GM23338 (cell line): ENCODE measurements around the gene WDR77. TPM values are rescaled to one million over a fixed set of nuclear protein-coding genes. Genes with fewer than 3 reads are reported as not detected.

ENCODE experiments used
- ATAC-seq: fragments of 200-7000 bp; cut with Tn5 transposase; 3 replicates; pipeline ENCODE4 v1.9.1; 2020
- DNase-seq: peaks from one replicate; pipeline ENCODE4 v3.0.0-alpha.2; 2015; ENCODE audit warnings: low spot score
- H2AFZ ChIP-seq: fragments of 200-600 bp; sonication (generic); 2 replicates; pipeline ENCODE4 v1.8.0; 2016; ENCODE audit warnings: antibody characterized with exemption, mild to moderate bottlenecking, moderate library complexity
- H3F3A ChIP-seq: fragments of 200-600 bp; sonication (generic); replicated peaks from 2 replicates; pipeline ENCODE4 v1.8.0; 2017; ENCODE audit warnings: antibody characterized with exemption, mixed run types, low read depth
- H3K27ac ChIP-seq: fragments of 200-600 bp; sonication (generic); 2 replicates; pipeline ENCODE4 v1.6.1; 2016; ENCODE audit warnings: low read depth
- H3K27me3 ChIP-seq: fragments of 200-600 bp; sonication (generic); 2 replicates; pipeline ENCODE4 v1.8.0; 2016; ENCODE audit warnings: mild to moderate bottlenecking, mixed run types, moderate library complexity; ENCODE audit not compliant: insufficient read depth
- H3K36me3 ChIP-seq: fragments of 200-600 bp; sonication (generic); 2 replicates; pipeline ENCODE4 v1.8.0; 2016; ENCODE audit warnings: mild to moderate bottlenecking; ENCODE audit not compliant: insufficient read depth
- H3K4me1 ChIP-seq: fragments of 200-600 bp; sonication (generic); 2 replicates; pipeline ENCODE4 v1.8.0; 2016; ENCODE audit warnings: mild to moderate bottlenecking, moderate library complexity; ENCODE audit not compliant: insufficient read depth
- H3K4me2 ChIP-seq: fragments of 200-600 bp; sonication (generic); 2 replicates; pipeline ENCODE4 v1.7.1; 2017; ENCODE audit warnings: mixed run types
- H3K4me3 ChIP-seq: fragments of 200-600 bp; sonication (generic); 2 replicates; pipeline ENCODE4 v1.6.1; 2016; ENCODE audit warnings: mixed run types
- H3K79me2 ChIP-seq: fragments of 200-600 bp; sonication (generic); replicated peaks from 2 replicates; pipeline ENCODE4 v1.8.0; 2017; ENCODE audit warnings: mild to moderate bottlenecking; ENCODE audit not compliant: insufficient read depth
- H3K9me2 ChIP-seq: fragments of 200-600 bp; sonication (generic); 2 replicates; pipeline ENCODE4 v1.8.0; 2017; ENCODE audit not compliant: insufficient read depth
- H4K20me1 ChIP-seq: fragments of 200-600 bp; sonication (generic); replicated peaks from 2 replicates; pipeline ENCODE4 v1.8.0; 2017; ENCODE audit warnings: mild to moderate bottlenecking; ENCODE audit not compliant: insufficient read depth
- H3K27ac Mint-ChIP-seq: 2 replicates; pipeline ENCODE4 v1.8.0; 2020; ENCODE audit warnings: inconsistent platforms, mild to moderate bottlenecking, moderate library complexity, mixed read lengths
- H3K27me3 Mint-ChIP-seq: 3 replicates; pipeline ENCODE4 v1.8.0; 2022; ENCODE audit warnings: low read depth, mild to moderate bottlenecking, moderate library complexity, mixed read lengths, inconsistent platforms; ENCODE audit not compliant: insufficient read depth, poor library complexity
- H3K36me3 Mint-ChIP-seq: 3 replicates; pipeline ENCODE4 v1.8.0; 2021; ENCODE audit warnings: low read depth, mild to moderate bottlenecking, inconsistent platforms, moderate library complexity, mixed read lengths
- H3K4me1 Mint-ChIP-seq: 3 replicates; pipeline ENCODE4 v1.8.0; 2020; ENCODE audit warnings: mild to moderate bottlenecking, inconsistent platforms, mixed read lengths
- H3K4me3 Mint-ChIP-seq: 3 replicates; pipeline ENCODE4 v1.8.0; 2021; ENCODE audit warnings: moderate library complexity, mild to moderate bottlenecking, inconsistent platforms, mixed read lengths
- H3K9me3 Mint-ChIP-seq: 3 replicates; pipeline ENCODE4 v1.8.0; 2020; ENCODE audit warnings: moderate library complexity, mild to moderate bottlenecking, inconsistent platforms, mixed read lengths
- CREB1 ChIP-seq: fragments of 250-450 bp; sonication (Bioruptor Pico); IDR thresholded peaks from 2 replicates; pipeline ENCODE4 v1.5.0; 2020; ENCODE audit warnings: low read depth, mild to moderate bottlenecking, moderate library complexity
- EZH2 ChIP-seq: fragments of 200-600 bp; sonication (generic); IDR thresholded peaks from one replicate; pipeline ENCODE4 v1.8.0; 2017; ENCODE audit warnings: antibody characterized with exemption, mild to moderate bottlenecking, low read depth; ENCODE audit not compliant: unreplicated experiment
- JUNB ChIP-seq: IDR thresholded peaks from one replicate; pipeline ENCODE4 v1.6.1; 2016; ENCODE audit warnings: antibody characterized with exemption; ENCODE audit not compliant: unreplicated experiment
- POLR2AphosphoS5 ChIP-seq: IDR thresholded peaks from 2 replicates; pipeline ENCODE4 v1.6.1; 2016; ENCODE audit warnings: antibody characterized with exemption, low read depth
- STAT1 ChIP-seq: IDR thresholded peaks from one replicate; pipeline ENCODE4 v1.6.1; 2016; ENCODE audit warnings: antibody characterized with exemption; ENCODE audit not compliant: unreplicated experiment
- ZNF114 ChIP-seq: fragments of 250-450 bp; sonication (Bioruptor Pico); IDR thresholded peaks from 2 replicates; pipeline ENCODE4 v1.5.0; 2020; ENCODE audit warnings: mild to moderate bottlenecking, moderate library complexity
- ZNF331 ChIP-seq: fragments of 250-450 bp; sonication (Bioruptor Pico); IDR thresholded peaks from 2 replicates; pipeline ENCODE4 v1.5.0; 2020; ENCODE audit warnings: low read depth, mild to moderate bottlenecking, moderate library complexity
- polyA plus RNA-seq: library from polyadenylated mRNA; unstranded; fragments of >200 nt; fragmentation: Nextera tagmentation; extraction: Ambion mirVana; gene quantifications from 2 replicates; pipeline ENCODE4 v1.2.1, GENCODE V29; 2016
- total RNA-seq: library from RNA; depleted of rRNA; stranded (reverse); fragments of >200 nt; shearing (Covaris generic); gene quantifications from 2 replicates; pipeline ENCODE4 v1.2.3, GENCODE V29; 2014
- TF ChIP-seq, protein P1 (sequence below): fragments of 250-450 bp; sonication (Bioruptor Pico); IDR thresholded peaks from 2 replicates; pipeline ENCODE4 v1.5.0; 2020; ENCODE audit warnings: mild to moderate bottlenecking, moderate library complexity
- TF ChIP-seq, protein P2 (sequence below), 2 experiments: fragments of 200-600 bp in 1 of 2; sonication (generic) in 1 of 2; conservative IDR thresholded peaks; 2 replicates each; pipeline versions ENCODE4 v1.5.1 to v1.6.1; 2016 to 2017; ENCODE audit warnings: antibody characterized with exemption in 2 of 2, low read depth in 2 of 2, mild to moderate bottlenecking in 2 of 2, moderate library complexity in 1 of 2
- TF ChIP-seq, protein P3 (sequence below): IDR thresholded peaks from 2 replicates; pipeline ENCODE4 v1.6.1; 2016; ENCODE audit warnings: antibody characterized with exemption

The WDR77 gene
- total and polyA plus RNA-seq, 2 experiments from 2014 or later, result 85.9 to 111 TPM

DNA sequence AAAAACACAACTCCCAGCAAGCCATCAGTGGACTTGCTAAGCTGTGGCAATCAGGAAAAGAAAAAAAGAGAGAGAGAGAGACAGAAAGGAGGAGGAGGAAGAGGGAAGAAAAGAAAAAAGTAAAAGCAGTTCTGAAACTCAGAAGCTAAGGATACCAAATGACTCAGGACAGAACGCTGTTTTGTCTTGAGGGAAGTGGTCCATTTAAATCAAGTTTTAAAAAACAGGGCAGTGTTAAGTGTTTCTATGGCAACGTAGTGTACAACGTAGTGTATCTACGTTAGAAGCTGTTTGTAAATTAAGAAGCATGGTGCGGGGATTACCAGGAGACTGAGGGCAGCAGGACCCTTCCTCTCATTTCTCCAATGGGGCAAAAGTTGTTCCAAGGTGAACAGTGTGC is 48.5 kb upstream of the WDR77 start (continued):
- TF ChIP-seq, protein P1, sequence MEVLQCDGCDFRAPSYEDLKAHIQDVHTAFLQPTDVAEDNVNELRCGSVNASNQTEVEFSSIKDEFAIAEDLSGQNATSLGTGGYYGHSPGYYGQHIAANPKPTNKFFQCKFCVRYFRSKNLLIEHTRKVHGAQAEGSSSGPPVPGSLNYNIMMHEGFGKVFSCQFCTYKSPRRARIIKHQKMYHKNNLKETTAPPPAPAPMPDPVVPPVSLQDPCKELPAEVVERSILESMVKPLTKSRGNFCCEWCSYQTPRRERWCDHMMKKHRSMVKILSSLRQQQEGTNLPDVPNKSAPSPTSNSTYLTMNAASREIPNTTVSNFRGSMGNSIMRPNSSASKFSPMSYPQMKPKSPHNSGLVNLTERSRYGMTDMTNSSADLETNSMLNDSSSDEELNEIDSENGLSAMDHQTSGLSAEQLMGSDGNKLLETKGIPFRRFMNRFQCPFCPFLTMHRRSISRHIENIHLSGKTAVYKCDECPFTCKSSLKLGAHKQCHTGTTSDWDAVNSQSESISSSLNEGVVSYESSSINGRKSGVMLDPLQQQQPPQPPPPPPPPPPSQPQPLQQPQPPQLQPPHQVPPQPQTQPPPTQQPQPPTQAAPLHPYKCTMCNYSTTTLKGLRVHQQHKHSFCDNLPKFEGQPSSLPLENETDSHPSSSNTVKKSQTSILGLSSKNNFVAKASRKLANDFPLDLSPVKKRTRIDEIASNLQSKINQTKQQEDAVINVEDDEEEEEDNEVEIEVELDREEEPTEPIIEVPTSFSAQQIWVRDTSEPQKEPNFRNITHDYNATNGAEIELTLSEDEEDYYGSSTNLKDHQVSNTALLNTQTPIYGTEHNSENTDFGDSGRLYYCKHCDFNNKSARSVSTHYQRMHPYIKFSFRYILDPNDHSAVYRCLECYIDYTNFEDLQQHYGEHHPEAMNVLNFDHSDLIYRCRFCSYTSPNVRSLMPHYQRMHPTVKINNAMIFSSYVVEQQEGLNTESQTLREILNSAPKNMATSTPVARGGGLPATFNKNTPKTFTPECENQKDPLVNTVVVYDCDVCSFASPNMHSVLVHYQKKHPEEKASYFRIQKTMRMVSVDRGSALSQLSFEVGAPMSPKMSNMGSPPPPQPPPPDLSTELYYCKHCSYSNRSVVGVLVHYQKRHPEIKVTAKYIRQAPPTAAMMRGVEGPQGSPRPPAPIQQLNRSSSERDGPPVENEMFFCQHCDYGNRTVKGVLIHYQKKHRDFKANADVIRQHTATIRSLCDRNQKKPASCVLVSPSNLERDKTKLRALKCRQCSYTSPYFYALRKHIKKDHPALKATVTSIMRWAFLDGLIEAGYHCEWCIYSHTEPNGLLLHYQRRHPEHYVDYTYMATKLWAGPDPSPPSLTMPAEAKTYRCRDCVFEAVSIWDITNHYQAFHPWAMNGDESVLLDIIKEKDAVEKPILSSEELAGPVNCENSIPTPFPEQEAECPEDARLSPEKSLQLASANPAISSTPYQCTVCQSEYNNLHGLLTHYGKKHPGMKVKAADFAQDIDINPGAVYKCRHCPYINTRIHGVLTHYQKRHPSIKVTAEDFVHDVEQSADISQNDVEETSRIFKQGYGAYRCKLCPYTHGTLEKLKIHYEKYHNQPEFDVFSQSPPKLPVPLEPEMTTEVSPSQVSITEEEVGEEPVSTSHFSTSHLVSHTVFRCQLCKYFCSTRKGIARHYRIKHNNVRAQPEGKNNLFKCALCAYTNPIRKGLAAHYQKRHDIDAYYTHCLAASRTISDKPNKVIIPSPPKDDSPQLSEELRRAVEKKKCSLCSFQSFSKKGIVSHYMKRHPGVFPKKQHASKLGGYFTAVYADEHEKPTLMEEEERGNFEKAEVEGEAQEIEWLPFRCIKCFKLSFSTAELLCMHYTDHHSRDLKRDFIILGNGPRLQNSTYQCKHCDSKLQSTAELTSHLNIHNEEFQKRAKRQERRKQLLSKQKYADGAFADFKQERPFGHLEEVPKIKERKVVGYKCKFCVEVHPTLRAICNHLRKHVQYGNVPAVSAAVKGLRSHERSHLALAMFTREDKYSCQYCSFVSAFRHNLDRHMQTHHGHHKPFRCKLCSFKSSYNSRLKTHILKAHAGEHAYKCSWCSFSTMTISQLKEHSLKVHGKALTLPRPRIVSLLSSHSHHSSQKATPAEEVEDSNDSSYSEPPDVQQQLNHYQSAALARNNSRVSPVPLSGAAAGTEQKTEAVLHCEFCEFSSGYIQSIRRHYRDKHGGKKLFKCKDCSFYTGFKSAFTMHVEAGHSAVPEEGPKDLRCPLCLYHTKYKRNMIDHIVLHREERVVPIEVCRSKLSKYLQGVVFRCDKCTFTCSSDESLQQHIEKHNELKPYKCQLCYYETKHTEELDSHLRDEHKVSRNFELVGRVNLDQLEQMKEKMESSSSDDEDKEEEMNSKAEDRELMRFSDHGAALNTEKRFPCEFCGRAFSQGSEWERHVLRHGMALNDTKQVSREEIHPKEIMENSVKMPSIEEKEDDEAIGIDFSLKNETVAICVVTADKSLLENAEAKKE (CRISPR knock-in tag), result no peak
- TF ChIP-seq ZNF331 (CRISPR knock-in tag), result no peak
- TF ChIP-seq CREB1 (CRISPR knock-in tag), result no peak
- no peak for TF ChIP-seq POLR2AphosphoS5
- TF ChIP-seq, protein P2, sequence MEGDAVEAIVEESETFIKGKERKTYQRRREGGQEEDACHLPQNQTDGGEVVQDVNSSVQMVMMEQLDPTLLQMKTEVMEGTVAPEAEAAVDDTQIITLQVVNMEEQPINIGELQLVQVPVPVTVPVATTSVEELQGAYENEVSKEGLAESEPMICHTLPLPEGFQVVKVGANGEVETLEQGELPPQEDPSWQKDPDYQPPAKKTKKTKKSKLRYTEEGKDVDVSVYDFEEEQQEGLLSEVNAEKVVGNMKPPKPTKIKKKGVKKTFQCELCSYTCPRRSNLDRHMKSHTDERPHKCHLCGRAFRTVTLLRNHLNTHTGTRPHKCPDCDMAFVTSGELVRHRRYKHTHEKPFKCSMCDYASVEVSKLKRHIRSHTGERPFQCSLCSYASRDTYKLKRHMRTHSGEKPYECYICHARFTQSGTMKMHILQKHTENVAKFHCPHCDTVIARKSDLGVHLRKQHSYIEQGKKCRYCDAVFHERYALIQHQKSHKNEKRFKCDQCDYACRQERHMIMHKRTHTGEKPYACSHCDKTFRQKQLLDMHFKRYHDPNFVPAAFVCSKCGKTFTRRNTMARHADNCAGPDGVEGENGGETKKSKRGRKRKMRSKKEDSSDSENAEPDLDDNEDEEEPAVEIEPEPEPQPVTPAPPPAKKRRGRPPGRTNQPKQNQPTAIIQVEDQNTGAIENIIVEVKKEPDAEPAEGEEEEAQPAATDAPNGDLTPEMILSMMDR (conservative IDR thresholded peaks at IDR 0.05; ENCODE audit: low read depth in 2 of 2), result no peak
- TF ChIP-seq EZH2, result no peak
- TF ChIP-seq ZNF114, result no peak

DNA sequence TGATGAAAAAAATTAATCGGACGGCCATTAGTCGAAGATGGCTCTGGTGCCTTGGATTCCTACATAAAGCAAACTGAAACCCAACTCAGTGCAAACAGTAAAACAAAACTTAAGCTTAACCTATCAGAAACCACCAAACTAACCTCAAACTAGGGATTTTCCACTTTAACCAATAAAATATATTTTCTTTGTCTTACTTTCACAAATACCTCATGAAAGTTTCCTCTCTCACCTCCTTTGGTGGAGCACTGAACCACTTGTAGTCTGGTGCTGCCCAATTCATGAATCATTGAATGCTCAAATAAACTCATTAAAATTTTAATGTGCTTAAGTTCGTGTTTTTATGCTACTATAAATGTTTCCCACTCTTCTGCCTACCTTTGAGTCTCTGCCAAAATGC is 47.3 kb upstream of the WDR77 start:
- Histone ChIP-seq H2AFZ (no peak overlapping the region), H3F3A (no peaks in the 10 kb centered on the region), H4K20me1 (no peaks in the 10 kb centered on the region), H3K9me2 (peaks cover 5% of the 10 kb centered on the region; the same call in 1 of the 2 replicates), H3K27me3 (no peaks in the 10 kb centered on the region), H3K36me3 (no peaks in the 10 kb centered on the region), H3K4me3 (no peak overlapping the region), H3K4me1 (no peaks in the 10 kb centered on the region), H3K27ac (no peak overlapping the region), H3K79me2 (no peaks in the 10 kb centered on the region), H3K4me2 (no peak overlapping the region)
- Mint-ChIP-seq H3K27ac (no peak overlapping the region), H3K4me1 (peaks cover 5% of the 10 kb centered on the region; the same call in 2 of the 3 replicates), H3K4me3 (no peak overlapping the region), H3K36me3 (no peaks in the 10 kb centered on the region), H3K9me3 (peaks cover 3% of the 10 kb centered on the region; the same call in 2 of the 3 replicates), H3K27me3 (no peaks in the 10 kb centered on the region)
- ATAC-seq (no peak), DNase-seq (no peak)
- TF ChIP-seq, protein P2 (conservative IDR thresholded peaks at IDR 0.05; ENCODE audit: low read depth in 2 of 2), result no peak
- TF ChIP-seq JUNB (no peak), ZNF114 (no peak), STAT1 (no peak)
- TF ChIP-seq, protein P3, sequence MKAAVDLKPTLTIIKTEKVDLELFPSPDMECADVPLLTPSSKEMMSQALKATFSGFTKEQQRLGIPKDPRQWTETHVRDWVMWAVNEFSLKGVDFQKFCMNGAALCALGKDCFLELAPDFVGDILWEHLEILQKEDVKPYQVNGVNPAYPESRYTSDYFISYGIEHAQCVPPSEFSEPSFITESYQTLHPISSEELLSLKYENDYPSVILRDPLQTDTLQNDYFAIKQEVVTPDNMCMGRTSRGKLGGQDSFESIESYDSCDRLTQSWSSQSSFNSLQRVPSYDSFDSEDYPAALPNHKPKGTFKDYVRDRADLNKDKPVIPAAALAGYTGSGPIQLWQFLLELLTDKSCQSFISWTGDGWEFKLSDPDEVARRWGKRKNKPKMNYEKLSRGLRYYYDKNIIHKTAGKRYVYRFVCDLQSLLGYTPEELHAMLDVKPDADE, result no peak
